ENCODE measurements around the gene ICE2. TPM values are rescaled to one million over a fixed set of nuclear protein-coding genes. Genes with fewer than 3 reads are reported as not detected.

Gene ICE2
- total RNA-seq, 1 donor from 2014 or later, result 26.5 TPM

DNA sequence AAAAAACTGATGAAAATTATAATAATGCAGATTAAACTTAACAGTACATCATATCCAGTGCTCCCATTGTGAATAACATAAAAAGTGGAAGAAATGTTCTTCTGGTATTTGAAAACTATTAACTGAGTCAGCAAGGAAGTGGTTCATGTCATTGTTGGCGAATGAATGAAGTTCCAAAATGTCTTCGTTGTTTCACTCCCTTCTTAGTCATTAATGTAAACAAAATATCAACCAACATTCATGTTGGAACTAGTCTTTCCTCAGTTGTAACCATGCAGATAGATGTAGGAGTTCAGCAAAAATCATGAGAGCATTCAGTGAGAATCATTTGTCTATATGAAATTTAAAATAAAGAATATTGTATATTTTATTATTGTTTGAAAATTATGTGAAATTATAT lies 44.1 kb upstream of the ICE2 start:
- H3K9me3 ChIP-seq (ENCODE audit: insufficient read depth, low read depth, low read length), result no peaks in the 10 kb centered on the region
- no peak overlapping the region for H3K4me3 ChIP-seq (ENCODE audit: insufficient read depth, low read depth, low read length)
- H2AFZ ChIP-seq (ENCODE audit: low read depth, low read length), result no peak overlapping the region
- FAIRE-seq, result no peak
- no peaks in the 10 kb centered on the region for H4K20me1 ChIP-seq (ENCODE audit: insufficient read depth, low read length)
- Mint-ChIP-seq H3K9me3 (ENCODE audit: unreplicated experiment) (no peaks in the 10 kb centered on the region), H3K27ac (ENCODE audit: unreplicated experiment) (no peak overlapping the region), H3K27me3 (ENCODE audit: low read depth, unreplicated experiment) (no peaks in the 10 kb centered on the region), H3K4me3 (ENCODE audit: unreplicated experiment) (no peak overlapping the region), H3K4me1 (ENCODE audit: low read depth, unreplicated experiment) (peaks cover 18% of the 10 kb centered on the region), H3K36me3 (ENCODE audit: low read depth, unreplicated experiment) (peaks cover 4% of the 10 kb centered on the region)
- H3K36me3 ChIP-seq (ENCODE audit: insufficient read depth, low read length), result no peaks in the 10 kb centered on the region
- no peaks in the 10 kb centered on the region for H3K79me2 ChIP-seq (ENCODE audit: insufficient read depth, low read length)
- H3K27me3 ChIP-seq (ENCODE audit: insufficient read depth, low read length), result no peaks in the 10 kb centered on the region
- no peak overlapping the region for H3K27ac ChIP-seq (ENCODE audit: low read depth, low read length)
- peaks cover 23% of the 10 kb centered on the region for H3K4me1 ChIP-seq (ENCODE audit: insufficient read depth, low read length)
- peak overlapping the region; percentile 27 for H3K4me2 ChIP-seq (ENCODE audit: low read length)
- no peak overlapping the region for H3K9ac ChIP-seq (ENCODE audit: low read length)
- TF ChIP-seq, protein P1, sequence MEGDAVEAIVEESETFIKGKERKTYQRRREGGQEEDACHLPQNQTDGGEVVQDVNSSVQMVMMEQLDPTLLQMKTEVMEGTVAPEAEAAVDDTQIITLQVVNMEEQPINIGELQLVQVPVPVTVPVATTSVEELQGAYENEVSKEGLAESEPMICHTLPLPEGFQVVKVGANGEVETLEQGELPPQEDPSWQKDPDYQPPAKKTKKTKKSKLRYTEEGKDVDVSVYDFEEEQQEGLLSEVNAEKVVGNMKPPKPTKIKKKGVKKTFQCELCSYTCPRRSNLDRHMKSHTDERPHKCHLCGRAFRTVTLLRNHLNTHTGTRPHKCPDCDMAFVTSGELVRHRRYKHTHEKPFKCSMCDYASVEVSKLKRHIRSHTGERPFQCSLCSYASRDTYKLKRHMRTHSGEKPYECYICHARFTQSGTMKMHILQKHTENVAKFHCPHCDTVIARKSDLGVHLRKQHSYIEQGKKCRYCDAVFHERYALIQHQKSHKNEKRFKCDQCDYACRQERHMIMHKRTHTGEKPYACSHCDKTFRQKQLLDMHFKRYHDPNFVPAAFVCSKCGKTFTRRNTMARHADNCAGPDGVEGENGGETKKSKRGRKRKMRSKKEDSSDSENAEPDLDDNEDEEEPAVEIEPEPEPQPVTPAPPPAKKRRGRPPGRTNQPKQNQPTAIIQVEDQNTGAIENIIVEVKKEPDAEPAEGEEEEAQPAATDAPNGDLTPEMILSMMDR (IDR thresholded peaks at IDR 0.05; ENCODE audit: insufficient read depth, low read depth, low read length), result no peak
- no peak for TF ChIP-seq EZH2 (IDR thresholded peaks at IDR 0.05; ENCODE audit: insufficient read depth, low read length)
- DNase-seq (ENCODE audit: low read depth), result peak; percentile 43

DNA sequence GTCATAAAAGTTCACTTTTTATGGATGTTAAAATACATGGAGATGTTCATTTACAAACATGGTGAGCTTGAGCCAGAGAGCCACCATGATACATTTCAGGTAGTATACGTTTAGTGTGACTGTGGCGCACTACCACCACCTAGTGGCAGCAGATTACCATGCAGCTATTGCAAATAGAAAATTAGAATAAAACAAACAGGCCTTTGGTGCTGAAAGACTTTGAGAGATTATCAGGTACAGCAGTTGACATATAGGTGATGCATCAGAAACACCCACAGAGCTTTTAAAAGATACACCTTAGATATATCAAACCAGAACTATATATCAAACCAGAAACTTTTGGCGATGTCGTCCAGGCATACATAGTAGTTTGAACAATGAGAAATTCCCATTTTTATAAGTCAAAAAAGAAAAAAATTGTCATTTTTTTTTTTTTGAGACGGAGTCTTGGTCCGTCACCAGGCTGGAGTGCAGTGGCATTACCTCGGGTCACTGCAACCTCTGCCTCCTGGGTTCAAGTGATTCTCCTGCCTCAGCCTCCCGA lies 42.0 kb upstream of the ICE2 start:
- H4K20me1 ChIP-seq (ENCODE audit: insufficient read depth, low read length), result no peaks in the 10 kb centered on the region
- Mint-ChIP-seq H3K9me3 (ENCODE audit: unreplicated experiment) (no peaks in the 10 kb centered on the region), H3K36me3 (ENCODE audit: low read depth, unreplicated experiment) (peaks cover 3% of the 10 kb centered on the region), H3K4me1 (ENCODE audit: low read depth, unreplicated experiment) (peaks cover 18% of the 10 kb centered on the region), H3K4me3 (ENCODE audit: unreplicated experiment) (no peak overlapping the region), H3K27ac (ENCODE audit: unreplicated experiment) (peak overlapping the region; percentile 70), H3K27me3 (ENCODE audit: low read depth, unreplicated experiment) (no peaks in the 10 kb centered on the region)
- H3K79me2 ChIP-seq (ENCODE audit: insufficient read depth, low read length), result no peaks in the 10 kb centered on the region
- DNase-seq (ENCODE audit: low read depth) (peak; percentile 26), FAIRE-seq (peak; percentile 20)
- no peak overlapping the region for H3K4me3 ChIP-seq (ENCODE audit: insufficient read depth, low read depth, low read length)
- no peaks in the 10 kb centered on the region for H3K9me3 ChIP-seq (ENCODE audit: insufficient read depth, low read depth, low read length)
- H2AFZ ChIP-seq (ENCODE audit: low read depth, low read length), result no peak overlapping the region
- TF ChIP-seq, protein P1 (IDR thresholded peaks at IDR 0.05; ENCODE audit: insufficient read depth, low read depth, low read length), result peak; percentile 97
- TF ChIP-seq EZH2 (IDR thresholded peaks at IDR 0.05; ENCODE audit: insufficient read depth, low read length), result no peak
- no peak overlapping the region for H3K9ac ChIP-seq (ENCODE audit: low read length)
- peaks cover 23% of the 10 kb centered on the region for H3K4me1 ChIP-seq (ENCODE audit: insufficient read depth, low read length)
- H3K36me3 ChIP-seq (ENCODE audit: insufficient read depth, low read length), result no peaks in the 10 kb centered on the region
- H3K27ac ChIP-seq (ENCODE audit: low read depth, low read length), result no peak overlapping the region
- no peaks in the 10 kb centered on the region for H3K27me3 ChIP-seq (ENCODE audit: insufficient read depth, low read length)
- peak overlapping the region; percentile 63 for H3K4me2 ChIP-seq (ENCODE audit: low read length)

DNA sequence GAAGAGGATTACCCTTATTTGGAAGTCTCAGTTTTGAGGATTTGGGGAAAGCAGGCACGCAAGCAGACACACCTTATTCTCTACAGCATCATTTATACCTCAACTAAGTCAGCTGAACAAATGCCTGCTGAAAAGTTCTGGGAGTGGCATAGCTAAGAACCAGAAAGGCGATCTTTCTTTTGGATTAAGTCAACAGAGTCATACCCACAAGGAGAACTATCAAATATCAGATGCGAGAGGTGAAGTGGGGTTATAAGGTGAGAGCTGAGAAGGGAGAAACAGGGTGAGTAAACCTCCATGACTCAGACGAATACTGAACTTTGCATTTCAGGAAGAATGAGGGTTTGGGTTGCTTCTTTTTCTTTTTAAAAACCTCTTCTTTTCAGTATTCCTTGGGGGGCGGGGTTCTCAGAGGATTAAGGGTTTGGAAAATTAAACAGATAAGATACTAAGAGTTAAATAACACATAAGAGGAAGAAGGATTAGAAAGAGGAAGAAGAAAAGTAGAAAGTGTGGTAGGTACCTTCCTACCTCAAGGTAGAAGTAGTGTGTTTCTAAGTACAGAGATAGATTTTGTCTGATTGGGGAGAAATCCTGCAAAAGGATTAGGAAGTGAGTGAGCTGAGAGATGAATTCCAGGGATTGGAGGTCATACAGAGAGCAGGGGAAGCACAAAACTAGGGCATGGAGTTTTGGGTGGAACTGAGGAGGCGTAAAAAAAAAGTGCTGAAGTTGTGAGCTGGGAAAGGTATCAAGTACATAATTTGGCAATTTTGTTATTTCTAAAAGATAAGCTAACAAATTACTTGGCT lies 41.3 kb upstream of the ICE2 start:
- H4K20me1 ChIP-seq (ENCODE audit: insufficient read depth, low read length), result no peaks in the 10 kb centered on the region
- no peaks in the 10 kb centered on the region for H3K9me3 Mint-ChIP-seq (ENCODE audit: unreplicated experiment)
- H3K4me3 Mint-ChIP-seq (ENCODE audit: unreplicated experiment), result no peak overlapping the region
- no peak for TF ChIP-seq EZH2 (IDR thresholded peaks at IDR 0.05; ENCODE audit: insufficient read depth, low read length)
- TF ChIP-seq, protein P1 (IDR thresholded peaks at IDR 0.05; ENCODE audit: insufficient read depth, low read depth, low read length), result no peak
- no peak overlapping the region for H3K27ac ChIP-seq (ENCODE audit: low read depth, low read length)
- DNase-seq (ENCODE audit: low read depth) (peak; percentile 30), FAIRE-seq (no peak)
- H3K4me3 ChIP-seq (ENCODE audit: insufficient read depth, low read depth, low read length), result peak overlapping the region; percentile 13
- peak overlapping the region; percentile 63 for H3K4me2 ChIP-seq (ENCODE audit: low read length)
- H3K27ac Mint-ChIP-seq (ENCODE audit: unreplicated experiment), result peak overlapping the region; percentile 70
- H3K27me3 Mint-ChIP-seq (ENCODE audit: low read depth, unreplicated experiment), result no peaks in the 10 kb centered on the region
- peaks cover 3% of the 10 kb centered on the region for H3K36me3 Mint-ChIP-seq (ENCODE audit: low read depth, unreplicated experiment)
- no peaks in the 10 kb centered on the region for H3K9me3 ChIP-seq (ENCODE audit: insufficient read depth, low read depth, low read length)
- peaks cover 23% of the 10 kb centered on the region for H3K4me1 ChIP-seq (ENCODE audit: insufficient read depth, low read length)
- H3K27me3 ChIP-seq (ENCODE audit: insufficient read depth, low read length), result no peaks in the 10 kb centered on the region
- no peaks in the 10 kb centered on the region for H3K79me2 ChIP-seq (ENCODE audit: insufficient read depth, low read length)
- H2AFZ ChIP-seq (ENCODE audit: low read depth, low read length), result no peak overlapping the region
- no peaks in the 10 kb centered on the region for H3K36me3 ChIP-seq (ENCODE audit: insufficient read depth, low read length)
- peak overlapping the region; percentile 18 for H3K9ac ChIP-seq (ENCODE audit: low read length)
- peaks cover 18% of the 10 kb centered on the region for H3K4me1 Mint-ChIP-seq (ENCODE audit: low read depth, unreplicated experiment)

All from astrocyte (in vitro differentiated cells and primary cell).